SK-N-SH (cell line): Measurements from ENCODE around the gene FCER2. TPM values are rescaled to one million over a fixed set of nuclear protein-coding genes. Genes with fewer than 3 reads are reported as not detected.
A peak's percentile ranks its signal among the peaks of the same experiment; 100 is the strongest.

Experiments used
- CTCF ChIA-PET: fragments of 300-600, 350-600 bp; formaldehyde crosslinking; extraction: SDS; loops from one replicate; lab custom pipeline; 2021; lab: Yijun Ruan, JAX
- POLR2A ChIA-PET: fragments of 350-600 bp; sonication (Branson Sonifier 250); formaldehyde crosslinking; extraction: SDS; loops from one replicate; lab custom pipeline; 2020; ENCODE audit warnings: antibody characterized with exemption, inconsistent platforms; lab: Yijun Ruan, JAX
- DNase-seq: peaks from one replicate; pipeline ENCODE4 v3.0.0; 2012
- H2AFZ ChIP-seq: fragments of 200-600 bp; sonication (generic); 2 replicates; pipeline ENCODE4 v1.8.1; 2016; ENCODE audit warnings: antibody characterized with exemption, mild to moderate bottlenecking, low read depth
- H3F3A ChIP-seq: fragments of 200-600 bp; sonication (generic); replicated peaks from 2 replicates; pipeline ENCODE3; 2016; ENCODE audit warnings: antibody characterized with exemption, mild to moderate bottlenecking; ENCODE audit not compliant: insufficient read depth
- H3K27ac ChIP-seq, 2 experiments: fragments of 200-500 bp in 1 of 2; fragments of 200-600 bp in 1 of 2; sonication (Bioruptor generic) in 1 of 2; sonication (generic), shearing (Covaris generic) in 1 of 2; 2 replicates each; pipeline versions ENCODE4 v1.5.1 to v1.6.1; 2014 to 2016; ENCODE audit warnings: low read depth in 2 of 2, inconsistent platforms in 1 of 2, low read length in 1 of 2, mild to moderate bottlenecking in 1 of 2, mixed read lengths in 1 of 2
- H3K27me3 ChIP-seq: fragments of 200-600 bp; sonication (generic), shearing (Covaris generic); 2 replicates; pipeline ENCODE4 v1.6.1; 2016; ENCODE audit warnings: mixed run types; ENCODE audit not compliant: insufficient read depth
- H3K36me3 ChIP-seq, 2 experiments: fragments of 200-500 bp in 1 of 2; fragments of 200-600 bp in 1 of 2; sonication (Bioruptor generic) in 1 of 2; sonication (generic) in 1 of 2; replicated peaks in 1 of 2; 2 replicates each; pipeline versions ENCODE3 to v1.5.1; 2014 to 2016; ENCODE audit warnings: low read length in 1 of 2, mild to moderate bottlenecking in 1 of 2; ENCODE audit not compliant: insufficient read depth in 2 of 2, control insufficient read depth in 1 of 2
- H3K4me1 ChIP-seq, 2 experiments: fragments of 200-500 bp in 1 of 2; fragments of 200-600 bp in 1 of 2; sonication (Bioruptor generic) in 1 of 2; sonication (generic), shearing (Covaris generic) in 1 of 2; 2 replicates each; pipeline versions ENCODE4 v1.5.1 to v1.6.1; 2014 to 2016; ENCODE audit warnings: low read depth in 1 of 2, low read length in 1 of 2, mixed run types in 1 of 2; ENCODE audit not compliant: insufficient read depth in 2 of 2, control insufficient read depth in 1 of 2
- H3K4me2 ChIP-seq: fragments of 200-600 bp; sonication (generic), shearing (Covaris generic); 2 replicates; pipeline ENCODE4 v1.6.1; 2017; ENCODE audit warnings: mixed run types
- H3K4me3 ChIP-seq, 2 experiments: fragments of 200-500 bp in 1 of 2; fragments of 200-600 bp in 1 of 2; sonication (Bioruptor generic) in 1 of 2; sonication (generic), shearing (Covaris generic) in 1 of 2; 2 replicates each; pipeline versions ENCODE4 v1.5.1 to v1.8.1; 2014 to 2016; ENCODE audit warnings: low read depth in 2 of 2, inconsistent platforms in 1 of 2, low read length in 1 of 2, mild to moderate bottlenecking in 1 of 2, mixed read lengths in 1 of 2, moderate library complexity in 1 of 2
- H3K79me2 ChIP-seq: fragments of 200-600 bp; sonication (generic); 2 replicates; pipeline ENCODE4 v1.8.1; 2017; ENCODE audit warnings: mild to moderate bottlenecking; ENCODE audit not compliant: insufficient read depth
- H3K9ac ChIP-seq: fragments of 200-600 bp; sonication (generic); 2 replicates; pipeline ENCODE4 v1.6.1; 2017; ENCODE audit warnings: mixed run types
- H3K9me2 ChIP-seq: fragments of 200-600 bp; sonication (generic); 2 replicates; pipeline ENCODE4 v1.6.1; 2017; ENCODE audit warnings: mixed run types
- H3K9me3 ChIP-seq: fragments of 200-600 bp; sonication (generic); 2 replicates; pipeline ENCODE4 v1.6.1; 2017; ENCODE audit warnings: mixed run types, mild to moderate bottlenecking, moderate library complexity
- H4K20me1 ChIP-seq: fragments of 200-600 bp; sonication (generic); 2 replicates; pipeline ENCODE4 v1.6.1; 2017; ENCODE audit warnings: mild to moderate bottlenecking, mixed run types; ENCODE audit not compliant: insufficient read depth
- CHD2 ChIP-seq: fragments of 150-350 bp; IDR thresholded peaks from 2 replicates; pipeline ENCODE4 v1.6.1; 2018; ENCODE audit warnings: low read length; ENCODE audit not compliant: partially characterized antibody
- CTCF ChIP-seq: fragments of 200-600 bp; sonication (generic); IDR thresholded peaks from 2 replicates; pipeline ENCODE4 v1.6.1; 2017; ENCODE audit warnings: antibody characterized with exemption, mild to moderate bottlenecking, moderate library complexity
- ELF1 ChIP-seq: IDR thresholded peaks from 2 replicates; pipeline ENCODE4 v1.4.0; 2012
- EP300 ChIP-seq, 2 experiments: IDR thresholded peaks; 2 replicates each; pipeline versions ENCODE4 v1.4.0 to v1.6.1; 2012; ENCODE audit warnings: borderline replicate concordance in 1 of 2, low read depth in 1 of 2, low read length in 1 of 2
- GATA2 ChIP-seq: sonication (generic); formaldehyde crosslinking; IDR thresholded peaks from 2 replicates; pipeline ENCODE4 v1.5.0; 2020; ENCODE audit warnings: mild to moderate bottlenecking, missing genetic modification reagents
- JUND ChIP-seq: IDR thresholded peaks from 2 replicates; pipeline ENCODE4 v1.4.0; 2012
- MAX ChIP-seq: IDR thresholded peaks from 2 replicates; pipeline ENCODE4 v1.4.0; 2012; ENCODE audit warnings: low read depth
- NRF1 ChIP-seq: IDR thresholded peaks from 2 replicates; pipeline ENCODE4 v1.6.1; 2012; ENCODE audit warnings: low read depth, mild to moderate bottlenecking, low read length
- POLR2AphosphoS5 ChIP-seq: IDR thresholded peaks from 2 replicates; pipeline ENCODE4 v1.6.1; 2012; ENCODE audit warnings: low read depth, low read length
- RAD21 ChIP-seq: IDR thresholded peaks from 2 replicates; pipeline ENCODE4 v1.6.1; 2012; ENCODE audit warnings: mild to moderate bottlenecking, low read length
- RFX5 ChIP-seq: IDR thresholded peaks from 2 replicates; pipeline ENCODE4 v1.6.1; 2012; ENCODE audit warnings: mild to moderate bottlenecking, improper control_type of control experiment, low read length
- RXRA ChIP-seq: IDR thresholded peaks from 2 replicates; pipeline ENCODE4 v1.4.0; 2012; ENCODE audit warnings: low read depth, mild to moderate bottlenecking, borderline replicate concordance
- SIN3A ChIP-seq: IDR thresholded peaks from 2 replicates; pipeline ENCODE4 v1.6.1; 2012; ENCODE audit warnings: low read depth, mild to moderate bottlenecking, low read length, moderate library complexity, borderline replicate concordance
- SMC3 ChIP-seq: IDR thresholded peaks from 2 replicates; pipeline ENCODE4 v1.6.1; 2012; ENCODE audit warnings: low read depth, low read length, improper control_type of control experiment
- TCF12 ChIP-seq: IDR thresholded peaks from 2 replicates; pipeline ENCODE4 v1.4.0; 2012
- TEAD4 ChIP-seq: IDR thresholded peaks from 2 replicates; pipeline ENCODE4 v1.4.0; 2012; ENCODE audit warnings: mild to moderate bottlenecking, borderline replicate concordance; ENCODE audit not compliant: insufficient read depth
- USF2 ChIP-seq: fragments of 150-350 bp; IDR thresholded peaks from 2 replicates; pipeline ENCODE4 v1.6.1; 2017; ENCODE audit warnings: antibody characterized with exemption, low read length, low read depth, borderline replicate concordance
- YY1 ChIP-seq: IDR thresholded peaks from 2 replicates; pipeline ENCODE4 v1.4.0; 2012; ENCODE audit warnings: low read depth, mild to moderate bottlenecking
- WGBS: methylation state at CpG from one replicate; pipeline ENCODE4 v1.1.6; 2017; ENCODE audit warnings: low lambda C conversion rate; 5-methylcytosine and 5-hydroxymethylcytosine counted together
- polyA plus RNA-seq, 3 experiments: library from polyadenylated mRNA; depleted of rRNA; stranded (reverse); fragments of >200 nt; gene quantifications; 2 replicates each; pipeline ENCODE4 v1.2.3, GENCODE V29; 2012
- TF ChIP-seq, protein P1 (sequence below): IDR thresholded peaks from 2 replicates; pipeline ENCODE4; 2012

FCER2 gene
- polyA plus RNA-seq, 1 of the 3 experiments (the other 2 are of a cell fraction): not detected

GRCh38 chr19:7740682-7741054 lies 38.7 kb upstream of the FCER2 start:
- no peak overlapping the region for H3K27ac ChIP-seq
- no peaks in the 10 kb centered on the region for H3K36me3 ChIP-seq
- no peaks in the 10 kb centered on the region for H3K9me3 ChIP-seq
- no peaks in the 10 kb centered on the region for H3K79me2 ChIP-seq
- POLR2A ChIA-PET: no interaction called here
- no peaks in the 10 kb centered on the region for H3F3A ChIP-seq
- no peak for DNase-seq
- peak overlapping the region; percentile 76; the same call in 1 of the 2 replicates for H2AFZ ChIP-seq
- no peak overlapping the region for H3K9ac ChIP-seq
- H3K27me3 ChIP-seq: peaks cover 65% of the 10 kb centered on the region
- H4K20me1 ChIP-seq: no peaks in the 10 kb centered on the region
- peak overlapping the region; percentile 50 for H3K4me2 ChIP-seq
- CTCF ChIA-PET: interaction anchor here (2.1 kb wide), 1 partner anchor 386 kb away, joined by 5 read pairs; no protein-coding TSS in a partner anchor
- no peak overlapping the region for H3K4me3 ChIP-seq
- TF ChIP-seq RFX5: no peak
- TF ChIP-seq RXRA: no peak
- TF ChIP-seq CHD2: no peak
- TF ChIP-seq JUND: no peak
- TF ChIP-seq EP300 (IDR thresholded peaks at IDR 0.05; ENCODE audit: borderline replicate concordance in 1 of 2, low read depth in 1 of 2, low read length in 1 of 2): no peak
- no peak for TF ChIP-seq GATA2
- no peak for TF ChIP-seq ELF1
- TF ChIP-seq TCF12: no peak
- TF ChIP-seq, protein P1, sequence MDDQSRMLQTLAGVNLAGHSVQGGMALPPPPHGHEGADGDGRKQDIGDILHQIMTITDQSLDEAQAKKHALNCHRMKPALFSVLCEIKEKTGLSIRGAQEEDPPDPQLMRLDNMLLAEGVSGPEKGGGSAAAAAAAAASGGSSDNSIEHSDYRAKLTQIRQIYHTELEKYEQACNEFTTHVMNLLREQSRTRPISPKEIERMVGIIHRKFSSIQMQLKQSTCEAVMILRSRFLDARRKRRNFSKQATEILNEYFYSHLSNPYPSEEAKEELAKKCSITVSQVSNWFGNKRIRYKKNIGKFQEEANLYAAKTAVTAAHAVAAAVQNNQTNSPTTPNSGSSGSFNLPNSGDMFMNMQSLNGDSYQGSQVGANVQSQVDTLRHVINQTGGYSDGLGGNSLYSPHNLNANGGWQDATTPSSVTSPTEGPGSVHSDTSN: no peak
- no peak for TF ChIP-seq YY1
- TF ChIP-seq RAD21: no peak
- TF ChIP-seq USF2: no peak
- no peak for TF ChIP-seq CTCF
- no peak for TF ChIP-seq TEAD4
- no peak for TF ChIP-seq NRF1
- no peak for TF ChIP-seq MAX
- no peak for TF ChIP-seq SMC3
- TF ChIP-seq SIN3A: no peak
- TF ChIP-seq POLR2AphosphoS5: no peak
- H3K9me2 ChIP-seq: no peaks in the 10 kb centered on the region
- 19% methylated on average over 6 of the region's 6 CpGs for WGBS
- no peaks in the 10 kb centered on the region for H3K4me1 ChIP-seq
